Loucy (cell line): ENCODE results near the gene PFDN4.

Source experiments
- CTCF ChIP-seq: fragments of 200-600 bp; sonication (generic); conservative IDR thresholded peaks from 2 replicates; pipeline ENCODE4 v1.5.1; 2014; ENCODE audit warnings: mild to moderate bottlenecking, antibody characterized with exemption, low read length
- EZH2phosphoT487 ChIP-seq: fragments of 200-600 bp; IDR thresholded peaks from 2 replicates; pipeline ENCODE4 v1.6.1; 2018; ENCODE audit warnings: antibody characterized with exemption, mild to moderate bottlenecking, moderate library complexity, borderline replicate concordance

GRCh38 chr20:54172532-54172855 lies 35.4 kb upstream of the PFDN4 start:
- TF ChIP-seq CTCF (no peak), EZH2phosphoT487 (no peak)
